ENCODE measurements around the gene PADI3. TPM values are rescaled to one million over a fixed set of nuclear protein-coding genes. Genes with fewer than 3 reads are reported as not detected.

The PADI3 gene
- polyA plus RNA-seq, 1 of the 3 experiments (the other 2 are of a cell fraction) = 0.30 TPM

DNA sequence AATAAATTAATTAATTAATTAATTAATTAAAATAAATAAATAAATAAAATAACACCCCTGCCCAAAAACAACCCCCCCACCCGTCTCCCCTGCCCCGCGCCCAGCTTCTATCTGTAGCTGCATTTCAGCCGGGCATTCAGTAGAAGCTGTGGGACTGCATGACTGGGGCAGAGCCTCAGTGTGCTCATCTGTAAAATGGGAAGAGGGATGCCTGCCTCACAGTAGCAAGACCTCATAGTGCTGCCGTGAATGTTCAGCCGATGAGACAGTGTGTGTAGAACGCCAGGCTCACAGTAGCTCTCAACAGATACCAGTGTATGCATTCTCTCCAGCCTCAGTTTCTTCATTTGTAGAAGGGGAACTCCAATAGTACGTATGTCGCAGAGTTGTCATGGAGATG lies 67.8 kb downstream of the PADI3 start:
- DNase-seq = no peak
- Histone ChIP-seq H3K27me3 (ENCODE audit: insufficient read depth) (no peaks in the 10 kb centered on the region; the same call in 1 of the 2 replicates), H3K36me3 (replicated peaks in 1 of 2; ENCODE audit: control insufficient read depth in 1 of 2, insufficient read depth in 2 of 2, low read length in 1 of 2) (no peaks in the 10 kb centered on the region), H2AFZ (ENCODE audit: low read depth) (no peak overlapping the region), H3F3A (replicated peaks; ENCODE audit: insufficient read depth) (no peaks in the 10 kb centered on the region), H3K4me1 (ENCODE audit: control insufficient read depth in 1 of 2, insufficient read depth in 2 of 2, low read depth in 1 of 2, low read length in 1 of 2) (no peaks in the 10 kb centered on the region), H3K4me2 (no peak overlapping the region), H3K4me3 (ENCODE audit: low read depth in 2 of 2, low read length in 1 of 2) (no peak overlapping the region), H3K9me2 (no peaks in the 10 kb centered on the region), H3K9ac (no peak overlapping the region), H3K27ac (ENCODE audit: low read depth in 2 of 2, low read length in 1 of 2) (no peak overlapping the region), H4K20me1 (ENCODE audit: insufficient read depth) (no peaks in the 10 kb centered on the region), H3K9me3 (no peaks in the 10 kb centered on the region), H3K79me2 (ENCODE audit: insufficient read depth) (no peaks in the 10 kb centered on the region)
- CTCF ChIA-PET = interaction anchor here (1.5 kb wide), 1 partner anchor 20 kb away, joined by 7 read pairs; no protein-coding TSS in a partner anchor
- TF ChIP-seq, protein P1, sequence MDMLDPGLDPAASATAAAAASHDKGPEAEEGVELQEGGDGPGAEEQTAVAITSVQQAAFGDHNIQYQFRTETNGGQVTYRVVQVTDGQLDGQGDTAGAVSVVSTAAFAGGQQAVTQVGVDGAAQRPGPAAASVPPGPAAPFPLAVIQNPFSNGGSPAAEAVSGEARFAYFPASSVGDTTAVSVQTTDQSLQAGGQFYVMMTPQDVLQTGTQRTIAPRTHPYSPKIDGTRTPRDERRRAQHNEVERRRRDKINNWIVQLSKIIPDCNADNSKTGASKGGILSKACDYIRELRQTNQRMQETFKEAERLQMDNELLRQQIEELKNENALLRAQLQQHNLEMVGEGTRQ (IDR thresholded peaks at IDR 0.05; ENCODE audit: borderline replicate concordance, low read depth, low read length) = no peak
- TF ChIP-seq NRF1 (IDR thresholded peaks at IDR 0.05; ENCODE audit: low read depth, low read length) = no peak
- TF ChIP-seq TCF12 (IDR thresholded peaks at IDR 0.05) = no peak
- no peak for TF ChIP-seq JUND (IDR thresholded peaks at IDR 0.05)
- no peak for TF ChIP-seq TEAD4 (IDR thresholded peaks at IDR 0.05; ENCODE audit: borderline replicate concordance, insufficient read depth)
- TF ChIP-seq, protein P2, sequence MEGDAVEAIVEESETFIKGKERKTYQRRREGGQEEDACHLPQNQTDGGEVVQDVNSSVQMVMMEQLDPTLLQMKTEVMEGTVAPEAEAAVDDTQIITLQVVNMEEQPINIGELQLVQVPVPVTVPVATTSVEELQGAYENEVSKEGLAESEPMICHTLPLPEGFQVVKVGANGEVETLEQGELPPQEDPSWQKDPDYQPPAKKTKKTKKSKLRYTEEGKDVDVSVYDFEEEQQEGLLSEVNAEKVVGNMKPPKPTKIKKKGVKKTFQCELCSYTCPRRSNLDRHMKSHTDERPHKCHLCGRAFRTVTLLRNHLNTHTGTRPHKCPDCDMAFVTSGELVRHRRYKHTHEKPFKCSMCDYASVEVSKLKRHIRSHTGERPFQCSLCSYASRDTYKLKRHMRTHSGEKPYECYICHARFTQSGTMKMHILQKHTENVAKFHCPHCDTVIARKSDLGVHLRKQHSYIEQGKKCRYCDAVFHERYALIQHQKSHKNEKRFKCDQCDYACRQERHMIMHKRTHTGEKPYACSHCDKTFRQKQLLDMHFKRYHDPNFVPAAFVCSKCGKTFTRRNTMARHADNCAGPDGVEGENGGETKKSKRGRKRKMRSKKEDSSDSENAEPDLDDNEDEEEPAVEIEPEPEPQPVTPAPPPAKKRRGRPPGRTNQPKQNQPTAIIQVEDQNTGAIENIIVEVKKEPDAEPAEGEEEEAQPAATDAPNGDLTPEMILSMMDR (IDR thresholded peaks at IDR 0.05) = no peak
- TF ChIP-seq, protein P3, sequence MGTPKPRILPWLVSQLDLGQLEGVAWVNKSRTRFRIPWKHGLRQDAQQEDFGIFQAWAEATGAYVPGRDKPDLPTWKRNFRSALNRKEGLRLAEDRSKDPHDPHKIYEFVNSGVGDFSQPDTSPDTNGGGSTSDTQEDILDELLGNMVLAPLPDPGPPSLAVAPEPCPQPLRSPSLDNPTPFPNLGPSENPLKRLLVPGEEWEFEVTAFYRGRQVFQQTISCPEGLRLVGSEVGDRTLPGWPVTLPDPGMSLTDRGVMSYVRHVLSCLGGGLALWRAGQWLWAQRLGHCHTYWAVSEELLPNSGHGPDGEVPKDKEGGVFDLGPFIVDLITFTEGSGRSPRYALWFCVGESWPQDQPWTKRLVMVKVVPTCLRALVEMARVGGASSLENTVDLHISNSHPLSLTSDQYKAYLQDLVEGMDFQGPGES (IDR thresholded peaks at IDR 0.05; ENCODE audit: low read depth, low read length) = no peak
- TF ChIP-seq FOXJ3 (CRISPR knock-in tag; IDR thresholded peaks at IDR 0.05) = no peak
- no peak for TF ChIP-seq MEF2A (IDR thresholded peaks at IDR 0.05; ENCODE audit: borderline replicate concordance, low read depth)
- no peak for TF ChIP-seq SIN3A (IDR thresholded peaks at IDR 0.05; ENCODE audit: borderline replicate concordance, low read depth, low read length)
- TF ChIP-seq SMC3 (IDR thresholded peaks at IDR 0.05; ENCODE audit: low read depth, low read length) = no peak
- no peak for TF ChIP-seq GATA2 (CRISPR knock-in tag; IDR thresholded peaks at IDR 0.05)
- TF ChIP-seq, protein P4, sequence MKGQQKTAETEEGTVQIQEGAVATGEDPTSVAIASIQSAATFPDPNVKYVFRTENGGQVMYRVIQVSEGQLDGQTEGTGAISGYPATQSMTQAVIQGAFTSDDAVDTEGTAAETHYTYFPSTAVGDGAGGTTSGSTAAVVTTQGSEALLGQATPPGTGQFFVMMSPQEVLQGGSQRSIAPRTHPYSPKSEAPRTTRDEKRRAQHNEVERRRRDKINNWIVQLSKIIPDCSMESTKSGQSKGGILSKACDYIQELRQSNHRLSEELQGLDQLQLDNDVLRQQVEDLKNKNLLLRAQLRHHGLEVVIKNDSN (IDR thresholded peaks at IDR 0.05; ENCODE audit: borderline replicate concordance, low read depth) = no peak
- TF ChIP-seq POLR2AphosphoS5 (IDR thresholded peaks at IDR 0.05; ENCODE audit: low read depth, low read length) = no peak
- TF ChIP-seq FOXM1 (IDR thresholded peaks at IDR 0.05; ENCODE audit: low read depth) = no peak
- TF ChIP-seq, protein P5, sequence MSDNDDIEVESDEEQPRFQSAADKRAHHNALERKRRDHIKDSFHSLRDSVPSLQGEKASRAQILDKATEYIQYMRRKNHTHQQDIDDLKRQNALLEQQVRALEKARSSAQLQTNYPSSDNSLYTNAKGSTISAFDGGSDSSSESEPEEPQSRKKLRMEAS (IDR thresholded peaks at IDR 0.05; ENCODE audit: low read depth) = no peak
- TF ChIP-seq YY1 (IDR thresholded peaks at IDR 0.05; ENCODE audit: low read depth) = no peak
- POLR2A ChIA-PET = no interaction called here
- 49% methylated on average over 9 of the region's 9 CpGs for WGBS (ENCODE audit: low lambda C conversion rate)
